GM12878 (cell line): ENCODE results near the gene KCNK4.

Experiments
- TF ChIP-seq, protein P1 (sequence below): IDR thresholded peaks from 2 replicates; pipeline ENCODE4 v1.6.1; 2012; ENCODE audit warnings: low read depth, low read length, improper control_type of control experiment
- TF ChIP-seq, protein P2 (sequence below): IDR thresholded peaks from 2 replicates; pipeline ENCODE4 v1.6.1; 2011; ENCODE audit warnings: mild to moderate bottlenecking, low read depth, low read length, moderate library complexity; ENCODE audit not compliant: insufficient replicate concordance

DNA sequence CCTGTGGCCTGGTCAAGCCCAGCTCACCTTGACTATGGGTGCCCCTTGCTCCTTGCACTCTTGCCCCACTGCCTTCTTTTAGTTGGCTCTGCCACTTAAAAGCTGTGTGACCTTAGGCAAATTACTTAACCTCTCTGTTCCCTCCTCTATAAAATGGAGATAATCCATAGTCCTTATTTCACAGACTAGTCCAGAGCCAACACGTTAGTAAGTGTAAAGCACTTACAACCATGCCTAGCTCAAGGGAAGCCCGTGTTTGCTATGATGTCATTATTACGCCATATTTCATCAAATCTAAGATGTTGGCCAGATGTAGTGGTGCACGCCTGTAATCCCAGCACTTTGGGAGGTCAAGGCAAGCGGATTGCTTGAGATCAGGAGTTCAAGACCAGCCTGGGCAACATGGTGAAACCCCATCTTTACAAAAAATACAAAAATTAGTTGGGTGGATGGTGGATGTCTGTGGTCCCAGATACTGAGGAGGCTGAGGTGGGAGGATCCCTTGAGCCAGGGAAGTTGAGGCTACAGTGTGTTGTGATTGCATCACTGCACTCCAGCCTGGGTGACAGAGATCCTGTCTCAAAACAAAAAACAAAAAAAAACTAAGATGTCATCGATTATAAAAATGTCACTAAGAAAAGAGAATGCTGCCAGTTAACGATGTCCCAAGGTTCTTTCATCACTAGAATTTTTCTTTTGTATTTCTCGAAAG, 46.6 kb downstream of the KCNK4 start:
- TF ChIP-seq, protein P1, sequence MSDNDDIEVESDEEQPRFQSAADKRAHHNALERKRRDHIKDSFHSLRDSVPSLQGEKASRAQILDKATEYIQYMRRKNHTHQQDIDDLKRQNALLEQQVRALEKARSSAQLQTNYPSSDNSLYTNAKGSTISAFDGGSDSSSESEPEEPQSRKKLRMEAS, result no peak
- TF ChIP-seq, protein P2, sequence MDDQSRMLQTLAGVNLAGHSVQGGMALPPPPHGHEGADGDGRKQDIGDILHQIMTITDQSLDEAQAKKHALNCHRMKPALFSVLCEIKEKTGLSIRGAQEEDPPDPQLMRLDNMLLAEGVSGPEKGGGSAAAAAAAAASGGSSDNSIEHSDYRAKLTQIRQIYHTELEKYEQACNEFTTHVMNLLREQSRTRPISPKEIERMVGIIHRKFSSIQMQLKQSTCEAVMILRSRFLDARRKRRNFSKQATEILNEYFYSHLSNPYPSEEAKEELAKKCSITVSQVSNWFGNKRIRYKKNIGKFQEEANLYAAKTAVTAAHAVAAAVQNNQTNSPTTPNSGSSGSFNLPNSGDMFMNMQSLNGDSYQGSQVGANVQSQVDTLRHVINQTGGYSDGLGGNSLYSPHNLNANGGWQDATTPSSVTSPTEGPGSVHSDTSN, result no peak
